PC-9 (cell line): ENCODE data around the gene SMIM1. TPM values are rescaled to one million over a fixed set of nuclear protein-coding genes. Genes with fewer than 3 reads are reported as not detected.

ENCODE experiments used
- BruUV-seq: library from RNA; stranded (reverse); fragments of 400-500 nt; replicated peaks from 2 replicates; lab custom pipeline; 2021; lab: Mats Ljungman, UMichigan
- CTCF ChIA-PET: fragments of 300-600 bp; sonication (Branson Sonifier 250); formaldehyde crosslinking; loops from one replicate; lab custom pipeline; 2022; ENCODE audit warnings: antibody characterized with exemption; lab: Charles Lee
- POLR2A ChIA-PET: fragments of 300-600 bp; sonication (Branson Sonifier 250); formaldehyde crosslinking; loops from one replicate; lab custom pipeline; 2022; ENCODE audit warnings: antibody characterized with exemption; ENCODE audit not compliant: unreplicated experiment; lab: Charles Lee
- DNase-seq, 2 experiments: peaks; one replicate each; pipeline versions ENCODE4 v3.0.0 to v3.0.0-alpha.2; 2015 to 2022; ENCODE audit warnings: mixed read lengths in 1 of 2
- H2AFZ ChIP-seq: fragments of 200-600 bp; sonication (generic); 2 replicates; pipeline ENCODE4 v1.8.1; 2017; ENCODE audit warnings: antibody characterized with exemption
- H3F3A ChIP-seq: fragments of 200-600 bp; sonication (generic); 2 replicates; pipeline ENCODE4 v1.8.1; 2017; ENCODE audit warnings: antibody characterized with exemption, mild to moderate bottlenecking, low read depth; ENCODE audit not compliant: insufficient read depth
- H3K27ac ChIP-seq: fragments of 200-600 bp; sonication (generic); 2 replicates; pipeline ENCODE4 v1.6.1; 2016; ENCODE audit warnings: mixed run types
- H3K27me3 ChIP-seq: fragments of 200-600 bp; sonication (generic); 2 replicates; pipeline ENCODE4 v1.6.1; 2016; ENCODE audit warnings: low read depth, mixed run types; ENCODE audit not compliant: insufficient read depth
- H3K36me3 ChIP-seq: fragments of 200-600 bp; sonication (generic); 2 replicates; pipeline ENCODE4 v1.6.1; 2016; ENCODE audit warnings: low read depth, mixed run types
- H3K4me1 ChIP-seq: fragments of 200-600 bp; sonication (generic); replicated peaks from 2 replicates; pipeline ENCODE4 v1.6.1; 2016; ENCODE audit warnings: mixed run types; ENCODE audit not compliant: insufficient read depth
- H3K4me2 ChIP-seq: fragments of 200-600 bp; sonication (generic); 2 replicates; pipeline ENCODE4 v1.6.1; 2017; ENCODE audit warnings: mixed run types
- H3K4me3 ChIP-seq: fragments of 200-600 bp; sonication (generic); 2 replicates; pipeline ENCODE4 v1.6.1; 2016; ENCODE audit warnings: mixed run types
- H3K79me2 ChIP-seq: fragments of 200-600 bp; sonication (generic); 2 replicates; pipeline ENCODE4 v1.6.1; 2017; ENCODE audit warnings: low read depth, mixed run types
- H3K9me2 ChIP-seq: fragments of 200-600 bp; sonication (generic); 2 replicates; pipeline ENCODE4 v1.8.1; 2017; ENCODE audit warnings: mild to moderate bottlenecking; ENCODE audit not compliant: insufficient read depth
- H3K9me3 ChIP-seq: fragments of 200-600 bp; sonication (generic); 2 replicates; pipeline ENCODE4 v1.8.1; 2016; ENCODE audit warnings: low read depth; ENCODE audit not compliant: insufficient read depth
- H4K20me1 ChIP-seq: fragments of 200-600 bp; sonication (generic); 2 replicates; pipeline ENCODE4 v1.8.1; 2017; ENCODE audit not compliant: insufficient read depth
- CTCF ChIP-seq: fragments of 200-600 bp; sonication (generic); conservative IDR thresholded peaks from 2 replicates; pipeline ENCODE4 v1.6.1; 2017; ENCODE audit warnings: mixed run types, antibody characterized with exemption, mild to moderate bottlenecking, moderate library complexity
- EZH2 ChIP-seq: fragments of 200-600 bp; sonication (generic); IDR thresholded peaks from 2 replicates; pipeline ENCODE4 v1.8.0; 2017; ENCODE audit warnings: antibody characterized with exemption, low read depth
- intact Hi-C: fragments of 100-400 bp; cut with micrococcal nuclease; formaldehyde crosslinking; loops from one replicate; pipeline ENCODE4 v1.10.0; 2022; ENCODE audit not compliant: unreplicated experiment
- total RNA-seq: library from RNA; stranded (reverse); gene quantifications from 2 replicates; pipeline ENCODE4 v1.2.3, GENCODE V29; 2021

SMIM1 gene
- total RNA-seq, 1 experiment from 2014 or later = 5.9 TPM

GRCh38 chr1:3749512-3749911 is 23.0 kb upstream of the SMIM1 start:
- Histone ChIP-seq H3K9me2 (no peaks in the 10 kb centered on the region), H3K4me1 (peaks cover 15% of the 10 kb centered on the region), H3K9me3 (no peaks in the 10 kb centered on the region), H2AFZ (no peak overlapping the region), H3K79me2 (0 out of 2 replicates have a peak, but pooled peaks cover 3% of the 10 kb centered on the region), H3K27me3 (peaks cover 56% of the 10 kb centered on the region), H3K27ac (no peak overlapping the region), H3K4me2 (no peak overlapping the region), H4K20me1 (no peaks in the 10 kb centered on the region), H3F3A (peaks cover 10% of the 10 kb centered on the region; the same call in 1 of the 2 replicates), H3K4me3 (no peak overlapping the region), H3K36me3 (no peaks in the 10 kb centered on the region)
- CTCF ChIA-PET = no interaction called here
- TF ChIP-seq EZH2 = no peak
- no peak for TF ChIP-seq CTCF
- BruUV-seq = no TSS peak
- no peak for DNase-seq
- POLR2A ChIA-PET = no interaction called here
- intact Hi-C loops = no loop called here

GRCh38 chr1:3750741-3751140 is 21.8 kb upstream of the SMIM1 start:
- Histone ChIP-seq H2AFZ (no peak overlapping the region), H3K27ac (no peak overlapping the region), H3K9me2 (no peaks in the 10 kb centered on the region), H3K4me3 (no peak overlapping the region), H3K79me2 (0 out of 2 replicates have a peak, but pooled peaks cover 3% of the 10 kb centered on the region), H3K27me3 (peaks cover 69% of the 10 kb centered on the region), H3K4me2 (no peak overlapping the region), H4K20me1 (no peaks in the 10 kb centered on the region), H3K36me3 (no peaks in the 10 kb centered on the region), H3F3A (peaks cover 10% of the 10 kb centered on the region; the same call in 1 of the 2 replicates), H3K4me1 (peaks cover 15% of the 10 kb centered on the region), H3K9me3 (no peaks in the 10 kb centered on the region)
- ChIA-PET CTCF (no interaction called here), POLR2A (no interaction called here)
- intact Hi-C loops = no loop called here
- no peak for TF ChIP-seq CTCF
- no peak for TF ChIP-seq EZH2
- BruUV-seq = no TSS peak
- no peak for DNase-seq

GRCh38 chr1:3752400-3752945 is 20.1 kb upstream of the SMIM1 start, which contains the start of gene CCDC27:
Gene CCDC27 (plus strand): TSS chr1:3752450. CDS start chr1:3752482, 32 bp downstream.
- no peaks in the 10 kb centered on the region for H3K9me3 ChIP-seq
- intact Hi-C loops = no loop called here
- TF ChIP-seq EZH2 = no peak
- TF ChIP-seq CTCF = no peak
- H3F3A ChIP-seq = no peaks in the 10 kb centered on the region
- no peaks in the 10 kb centered on the region for H3K36me3 ChIP-seq
- H3K4me3 ChIP-seq = no peak within 1 kb of the TSS
- H3K9me2 ChIP-seq = no peaks in the 10 kb centered on the region
- peaks cover 84% of the 10 kb centered on the region for H3K27me3 ChIP-seq
- ChIA-PET CTCF (no interaction called here), POLR2A (no interaction called here)
- H3K4me1 ChIP-seq = peaks cover 7% of the 10 kb centered on the region
- BruUV-seq = no TSS peak
- no peak within 1 kb of the TSS for H3K4me2 ChIP-seq
- no peak for DNase-seq
- no peak within 1 kb of the TSS for H3K27ac ChIP-seq
- H4K20me1 ChIP-seq = no peaks in the 10 kb centered on the region
- no peaks in the 10 kb centered on the region for H3K79me2 ChIP-seq
- H2AFZ ChIP-seq = no peak within 1 kb of the TSS
